Stimulated activated CD4-positive, alpha-beta T cell treated with anti-CD3 and anti-CD28 coated beads, Interleukin-1b, Interleukin-23, amount 100 ng/mL, for 48 hours (primary cell): ENCODE data around the gene MYZAP.

Source experiments
- DNase-seq: peaks from one replicate; pipeline ENCODE4 v3.0.0-alpha.2; 2020

MYZAP gene

GRCh38 chr15:57591822-57592367, at the start of gene MYZAP:
Gene MYZAP, plus strand, starts transcription at chr15:57591904. Its CDS starts 131 bp downstream, at chr15:57592035.
- DNase-seq, result peak; percentile 39

- no peak for DNase-seq
These were observed 49.2 kb upstream of the MYZAP start for GRCh38 chr15:57542505-57542817.

DNA sequence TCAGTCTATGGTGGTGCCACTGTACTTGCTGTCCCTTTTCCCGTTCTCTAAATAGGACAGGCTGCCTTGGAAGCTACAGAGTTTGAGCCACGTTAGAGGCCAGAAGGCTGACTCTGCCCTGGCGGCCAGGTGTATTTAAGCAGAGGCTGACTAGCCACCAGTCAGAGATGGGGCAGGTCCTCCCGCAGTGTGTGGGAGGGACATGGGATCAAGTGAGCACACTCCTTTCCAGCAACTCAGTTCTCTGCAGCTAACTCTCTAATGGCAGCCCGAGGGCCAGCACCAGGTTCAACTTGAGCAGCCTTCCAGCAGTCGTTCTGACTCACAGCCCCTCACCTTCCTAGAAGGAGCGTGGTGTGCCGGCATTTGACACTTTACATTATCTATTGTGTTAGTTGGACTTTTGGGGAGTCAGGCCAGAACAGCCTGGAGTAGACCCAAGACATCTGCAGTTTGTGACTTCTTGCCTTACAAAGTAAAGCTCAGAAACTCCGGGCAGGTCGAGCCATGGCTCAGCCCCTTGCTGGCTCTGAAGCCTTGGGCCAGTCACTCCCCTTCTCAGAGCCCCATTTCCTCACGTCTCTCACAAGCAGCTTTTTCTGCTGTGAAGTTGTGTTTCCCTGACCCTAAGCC, 46.7 kb upstream of the MYZAP start:
- DNase-seq, result no peak

DNA sequence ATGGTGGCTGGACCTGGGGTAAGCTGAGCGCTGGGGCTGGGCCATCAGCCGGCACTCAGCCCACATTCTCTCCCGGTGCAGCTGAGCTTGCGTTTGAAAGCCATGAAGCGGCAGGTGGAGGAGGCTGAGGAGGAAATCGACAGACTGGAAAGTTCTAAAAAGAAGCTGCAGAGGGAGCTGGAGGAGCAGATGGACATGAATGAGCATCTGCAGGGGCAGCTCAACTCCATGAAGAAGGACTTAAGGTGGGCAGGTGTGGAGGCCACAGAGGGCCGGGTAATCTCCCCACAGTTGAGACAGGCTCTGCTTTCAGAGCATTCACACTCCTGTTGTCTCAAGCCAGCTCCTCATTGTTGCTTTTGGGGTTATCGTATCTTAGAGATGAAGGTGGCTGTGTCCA, 45.7 kb upstream of the MYZAP start:
- DNase-seq, result no peak

DNA sequence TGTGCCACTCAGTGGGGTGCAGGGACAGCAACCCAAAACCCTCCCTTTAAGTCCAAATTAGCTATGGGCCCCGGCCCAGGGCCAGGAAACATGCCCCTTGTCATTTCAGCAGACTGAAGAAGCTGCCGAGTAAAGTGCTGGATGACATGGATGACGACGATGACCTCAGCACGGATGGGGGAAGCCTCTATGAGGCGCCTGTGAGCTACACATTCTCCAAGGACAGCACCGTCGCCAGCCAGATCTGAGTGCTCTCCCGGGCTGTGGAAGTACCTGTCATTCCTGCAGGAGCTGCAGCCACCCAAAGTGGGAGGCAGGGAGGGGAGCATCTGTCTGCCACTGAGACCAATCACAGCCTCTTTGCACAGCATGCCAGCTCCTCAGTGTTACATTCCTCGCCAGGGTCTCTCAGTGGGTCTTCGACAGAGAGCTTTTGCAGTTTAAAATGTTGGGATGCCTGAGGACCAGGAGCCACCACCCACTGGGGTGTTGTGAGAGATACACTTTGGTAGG, 44.4 kb upstream of the MYZAP start:
- DNase-seq, result no peak

DNA sequence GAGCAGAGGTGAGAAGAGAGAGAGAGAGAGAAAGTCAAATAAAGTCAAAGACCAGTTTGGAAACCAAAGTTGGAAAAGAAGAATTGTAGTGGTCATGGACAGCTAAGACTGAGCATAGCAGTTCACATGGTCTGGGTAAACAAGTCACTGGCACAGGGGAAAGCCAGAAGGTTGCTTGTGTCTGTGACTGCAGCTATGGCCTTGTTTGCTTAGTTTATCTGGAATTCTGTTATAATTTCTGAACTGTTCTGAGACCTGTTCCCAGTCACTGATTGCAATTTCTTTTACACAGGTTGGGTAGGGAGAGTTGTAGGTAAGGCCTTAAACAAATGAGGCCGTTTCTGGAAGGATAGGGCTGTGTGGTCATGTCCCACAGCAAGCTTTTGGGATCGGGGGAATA, 43.4 kb upstream of the MYZAP start:
- no peak for DNase-seq

DNA sequence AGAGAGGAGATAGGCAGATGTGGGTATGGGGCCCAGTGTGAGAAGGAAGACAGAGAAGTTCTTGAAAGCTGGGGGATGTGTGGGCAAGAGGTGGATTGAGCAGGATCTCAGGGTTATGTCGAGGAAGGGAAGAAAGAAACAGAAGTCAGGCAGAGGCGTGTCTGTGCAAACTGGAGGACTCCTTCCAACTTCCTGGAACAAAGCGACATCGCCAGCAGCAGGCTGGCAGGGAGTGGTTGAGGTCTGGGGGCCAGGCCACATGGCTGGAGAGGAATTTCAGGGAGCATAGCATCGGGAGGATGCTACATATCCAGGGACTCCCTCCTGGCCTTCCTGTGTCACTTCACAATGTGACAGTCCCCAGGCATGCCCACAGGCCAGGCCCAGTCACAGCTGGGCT, 42.9 kb upstream of the MYZAP start:
- no peak for DNase-seq

GRCh38 chr15:57549935-57550334, 41.8 kb upstream of the MYZAP start:
- DNase-seq, result no peak

DNA sequence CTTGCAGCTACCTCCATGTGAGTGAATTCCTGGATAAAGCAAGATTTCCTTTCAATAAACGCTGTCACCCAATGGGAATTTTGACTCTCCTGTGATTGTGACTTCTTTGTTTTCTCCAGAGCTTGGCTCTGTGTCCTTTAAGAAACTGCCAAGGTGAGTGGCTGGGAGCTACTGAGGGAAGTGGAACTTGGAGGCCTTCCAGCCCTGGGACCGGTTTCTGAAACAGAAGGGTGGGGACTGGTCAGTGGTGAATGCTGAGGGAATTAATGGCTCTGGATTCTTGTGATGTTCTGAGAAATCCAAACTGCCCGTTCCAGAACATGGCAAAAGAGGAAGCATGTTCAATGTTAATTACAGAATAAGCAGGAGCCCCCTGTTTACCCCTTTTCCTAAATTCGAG, 41.1 kb upstream of the MYZAP start:
- DNase-seq, result no peak

- no peak for DNase-seq
These were observed 39.7 kb upstream of the MYZAP start for GRCh38 chr15:57551715-57552677.

GRCh38 chr15:57552678-57553334, 38.9 kb upstream of the MYZAP start:
- no peak for DNase-seq

GRCh38 chr15:57553526-57553925, 38.2 kb upstream of the MYZAP start:
- no peak for DNase-seq

DNA sequence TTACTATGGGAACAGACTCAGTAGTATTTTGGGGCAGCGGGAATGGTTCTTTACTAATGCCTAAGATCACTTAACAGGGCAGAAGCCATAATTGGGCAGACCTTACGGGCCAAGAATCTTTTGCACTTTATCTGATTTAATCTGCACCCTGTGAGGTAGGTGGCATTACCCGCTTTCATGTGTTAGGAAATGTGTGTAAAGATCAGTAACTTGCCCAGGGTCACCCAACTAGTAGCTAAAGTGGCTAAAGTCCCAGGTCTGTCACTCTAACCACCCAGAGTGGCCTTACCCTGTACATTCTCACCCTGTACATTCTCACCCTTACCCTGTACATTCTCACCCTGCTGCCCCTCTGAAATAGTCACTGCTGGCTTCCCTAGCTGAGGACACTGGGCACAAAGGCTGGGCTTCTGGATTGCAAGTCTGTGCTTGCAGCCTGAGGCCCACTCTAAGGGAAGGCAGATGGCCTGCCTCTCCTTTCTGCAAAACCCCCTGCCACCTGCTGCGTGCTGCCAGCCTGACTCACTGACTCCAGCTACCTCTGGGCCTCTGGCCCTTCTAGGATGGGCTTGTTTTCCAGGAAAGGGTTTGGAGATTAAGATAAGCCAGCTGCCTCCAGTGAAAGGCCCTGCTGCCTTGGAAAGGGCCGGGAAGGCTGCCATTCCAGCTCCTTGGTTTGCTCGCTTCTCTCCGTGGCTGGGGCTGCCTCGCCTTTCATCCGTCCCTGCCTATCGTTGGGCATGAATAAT, 37.5 kb upstream of the MYZAP start:
- DNase-seq, result no peak

GRCh38 chr15:57554812-57555179, 36.9 kb upstream of the MYZAP start:
- no peak for DNase-seq

DNA sequence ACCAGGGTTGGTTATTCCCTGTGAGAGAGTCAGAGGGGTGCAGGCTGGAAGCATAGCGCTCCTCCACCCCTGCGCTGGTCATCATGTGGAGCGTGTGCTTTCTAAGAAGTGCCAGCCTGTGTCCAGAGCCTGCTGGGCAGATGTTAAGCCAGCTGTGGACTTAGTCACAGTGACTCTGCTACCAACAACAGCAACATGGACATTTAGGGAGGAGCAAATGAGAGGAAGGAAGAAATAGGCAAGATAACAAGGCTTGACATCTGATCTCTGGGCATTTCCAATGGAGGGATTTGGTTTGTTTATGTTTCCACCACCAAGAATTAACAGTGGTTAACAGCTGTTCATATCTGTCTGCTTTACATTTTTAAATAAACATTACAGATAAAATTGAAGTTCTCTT, 36.4 kb upstream of the MYZAP start:
- no peak for DNase-seq

DNA sequence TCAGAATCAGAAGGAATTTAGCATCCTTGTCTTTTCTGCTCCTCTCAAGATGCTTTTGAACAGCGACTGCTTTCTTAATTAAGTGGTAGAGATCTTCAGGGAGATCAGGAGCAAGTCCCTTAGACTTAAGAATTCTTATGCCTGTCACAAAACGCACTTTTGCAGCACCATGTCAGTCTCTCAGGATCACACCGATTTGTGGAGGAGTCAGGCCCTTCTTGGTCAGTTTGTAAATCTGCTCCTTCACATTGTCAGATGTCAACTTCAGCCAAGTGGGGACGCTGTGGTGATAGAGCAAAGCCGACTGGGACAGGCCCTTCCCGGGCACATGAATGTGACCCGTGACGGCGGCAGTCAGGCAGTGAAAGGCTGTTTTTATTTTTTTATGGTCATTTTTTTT, 35.7 kb upstream of the MYZAP start:
- no peak for DNase-seq

DNA sequence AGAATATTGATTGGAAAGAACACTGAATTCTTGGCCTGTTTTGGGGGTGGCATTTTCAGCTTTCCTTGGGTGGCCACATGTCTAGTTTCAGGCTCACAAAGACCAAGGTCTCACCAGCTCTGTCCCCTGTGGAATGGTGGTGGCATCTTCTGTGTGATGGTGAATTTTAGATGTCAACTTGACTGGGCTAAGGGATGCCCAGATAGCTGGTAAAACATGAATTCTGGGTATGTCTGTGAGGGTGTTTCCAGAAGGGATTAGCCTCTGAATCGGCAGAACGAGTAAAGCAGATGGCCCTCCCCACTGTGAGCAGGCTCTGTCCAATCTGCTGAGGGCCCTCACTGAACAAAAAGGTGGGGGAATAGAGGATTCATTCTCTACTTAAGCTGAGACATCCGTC, 34.4 kb upstream of the MYZAP start:
- no peak for DNase-seq

GRCh38 chr15:57557810-57558209, 33.9 kb upstream of the MYZAP start:
- DNase-seq, result no peak

DNA sequence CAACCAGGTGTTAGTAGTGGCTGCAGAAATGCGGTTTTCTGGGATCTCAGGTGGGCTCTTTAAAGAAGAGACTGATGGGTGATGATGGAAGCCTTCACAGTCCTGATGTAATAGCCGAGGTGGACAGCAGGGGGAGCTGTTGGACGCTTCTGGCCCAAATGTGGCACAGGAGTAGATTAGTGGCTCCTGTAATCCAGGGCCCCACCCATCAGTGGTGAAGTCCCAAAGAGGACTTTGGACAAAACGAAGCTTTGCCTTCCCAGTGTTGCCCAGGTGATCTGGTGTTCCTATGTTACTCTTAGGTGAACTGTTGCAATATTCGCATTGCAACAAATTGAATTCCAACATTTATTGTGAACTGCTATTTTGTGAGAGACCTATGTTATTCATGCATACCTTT, 31.8 kb upstream of the MYZAP start:
- peak; percentile 71 for DNase-seq

GRCh38 chr15:57561041-57561711, 30.5 kb upstream of the MYZAP start:
- DNase-seq, result peak; percentile 55

- DNase-seq, result no peak
These were observed 29.4 kb upstream of the MYZAP start for GRCh38 chr15:57562196-57562769.

DNA sequence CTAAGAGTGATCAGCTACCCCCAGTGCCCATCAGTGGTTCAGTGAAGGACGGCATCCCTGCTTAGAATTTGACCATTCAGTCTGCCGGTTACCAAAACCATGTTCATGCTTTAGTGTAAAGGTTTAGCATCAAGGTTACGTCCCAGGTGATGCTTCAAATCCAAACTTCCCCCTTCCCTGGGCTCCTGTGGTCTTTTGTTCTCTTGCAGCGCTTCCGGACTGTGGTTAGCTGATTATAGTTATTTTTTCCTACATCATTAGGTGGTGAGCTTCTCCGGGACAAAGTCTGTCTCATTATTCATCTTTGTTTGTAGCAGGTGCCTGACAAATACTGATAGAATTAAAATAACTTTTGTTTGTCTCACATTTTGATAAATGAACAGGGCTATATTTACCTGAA, 28.3 kb upstream of the MYZAP start:
- DNase-seq, result no peak
